ENCODE data around the gene MEI4.

DNA sequence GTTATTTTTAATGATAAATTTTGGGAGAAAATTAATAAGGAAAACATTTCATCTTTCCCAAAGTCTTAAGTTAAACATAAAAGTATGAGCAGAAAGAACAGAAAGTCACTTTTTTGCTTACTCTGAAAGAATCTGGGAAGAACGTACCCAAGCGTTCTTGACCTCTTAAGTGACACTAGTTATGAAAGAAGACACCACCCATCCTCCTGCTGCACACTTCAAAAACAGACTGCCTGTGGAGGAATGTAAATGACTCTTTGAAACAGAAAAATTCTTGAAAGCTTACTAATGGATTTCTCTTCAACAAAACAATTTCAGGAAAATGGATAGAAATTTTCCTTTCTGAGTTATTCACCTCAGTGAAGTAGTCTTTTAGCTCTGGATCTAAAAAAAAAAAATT lies 227.7 kb downstream of the MEI4 start:
- TF ChIP-seq EZH2 (IDR thresholded peaks at IDR 0.05) (no peak), EZH2phosphoT487 (IDR thresholded peaks at IDR 0.05) (no peak)
- TF ChIP-seq, protein P1, sequence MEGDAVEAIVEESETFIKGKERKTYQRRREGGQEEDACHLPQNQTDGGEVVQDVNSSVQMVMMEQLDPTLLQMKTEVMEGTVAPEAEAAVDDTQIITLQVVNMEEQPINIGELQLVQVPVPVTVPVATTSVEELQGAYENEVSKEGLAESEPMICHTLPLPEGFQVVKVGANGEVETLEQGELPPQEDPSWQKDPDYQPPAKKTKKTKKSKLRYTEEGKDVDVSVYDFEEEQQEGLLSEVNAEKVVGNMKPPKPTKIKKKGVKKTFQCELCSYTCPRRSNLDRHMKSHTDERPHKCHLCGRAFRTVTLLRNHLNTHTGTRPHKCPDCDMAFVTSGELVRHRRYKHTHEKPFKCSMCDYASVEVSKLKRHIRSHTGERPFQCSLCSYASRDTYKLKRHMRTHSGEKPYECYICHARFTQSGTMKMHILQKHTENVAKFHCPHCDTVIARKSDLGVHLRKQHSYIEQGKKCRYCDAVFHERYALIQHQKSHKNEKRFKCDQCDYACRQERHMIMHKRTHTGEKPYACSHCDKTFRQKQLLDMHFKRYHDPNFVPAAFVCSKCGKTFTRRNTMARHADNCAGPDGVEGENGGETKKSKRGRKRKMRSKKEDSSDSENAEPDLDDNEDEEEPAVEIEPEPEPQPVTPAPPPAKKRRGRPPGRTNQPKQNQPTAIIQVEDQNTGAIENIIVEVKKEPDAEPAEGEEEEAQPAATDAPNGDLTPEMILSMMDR (IDR thresholded peaks at IDR 0.05), result no peak

Measured in neural progenitor cell (in vitro differentiated cells).